Natural killer cell (primary cell): Measurements from ENCODE around the gene GALNT10. TPM values are rescaled to one million over a fixed set of nuclear protein-coding genes. Genes with fewer than 3 reads are reported as not detected.

Experiments used
- ATAC-seq, 3 donors: fragments of 150-1000 bp in 2 of 3; fragments of 200-7000 bp in 1 of 3; cut with Tn5 transposase; 1 replicate in 1 of 3; 2 replicates in 2 of 3; pipeline ENCODE4 v1.10.0; 2021; ENCODE audit warnings: mild to moderate bottlenecking in 2 of 3, moderate library complexity in 2 of 3
- DNase-seq, 2 donors: peaks; one replicate each; pipeline versions ENCODE4 v3.0.0 to v3.0.0-alpha.2; 2013 to 2021; ENCODE audit warnings: mixed read lengths in 1 of 2
- H3K27ac ChIP-seq: one replicate; pipeline ENCODE4 v1.5.1; 2013; ENCODE audit warnings: mild to moderate bottlenecking, low read length
- H3K27me3 ChIP-seq: one replicate; pipeline ENCODE4 v1.6.1; 2013; ENCODE audit warnings: low read length; ENCODE audit not compliant: control insufficient read depth, insufficient read depth
- H3K36me3 ChIP-seq: one replicate; pipeline ENCODE4 v1.6.1; 2013; ENCODE audit warnings: low read length; ENCODE audit not compliant: control insufficient read depth, insufficient read depth
- H3K4me1 ChIP-seq: one replicate; pipeline ENCODE4 v1.6.1; 2013; ENCODE audit warnings: low read length; ENCODE audit not compliant: control insufficient read depth, insufficient read depth
- H3K4me3 ChIP-seq: one replicate; pipeline ENCODE4 v1.5.1; 2013; ENCODE audit warnings: low read length
- H3K9me3 ChIP-seq: one replicate; pipeline ENCODE4 v1.6.1; 2013; ENCODE audit warnings: low read length; ENCODE audit not compliant: control insufficient read depth, insufficient read depth
- H3K27ac Mint-ChIP-seq, 2 donors: one replicate each; pipeline ENCODE4 v1.8.0; 2022; ENCODE audit warnings: mild to moderate bottlenecking in 2 of 2, mixed read lengths in 2 of 2, moderate library complexity in 1 of 2
- H3K27me3 Mint-ChIP-seq, 2 donors: one replicate each; pipeline ENCODE4 v1.8.0; 2022; ENCODE audit warnings: low read depth in 2 of 2, mixed read lengths in 2 of 2
- H3K36me3 Mint-ChIP-seq: one replicate; pipeline ENCODE4 v1.8.0; 2022; ENCODE audit warnings: mixed read lengths
- H3K4me1 Mint-ChIP-seq, 2 donors: one replicate each; pipeline ENCODE4 v1.8.0; 2022; ENCODE audit warnings: mixed read lengths in 2 of 2
- H3K4me3 Mint-ChIP-seq: one replicate; pipeline ENCODE4 v1.8.0; 2022; ENCODE audit warnings: mild to moderate bottlenecking, moderate library complexity, mixed read lengths
- H3K9me3 Mint-ChIP-seq, 2 donors: one replicate each; pipeline ENCODE4 v1.8.0; 2022; ENCODE audit warnings: mixed read lengths in 2 of 2
- CTCF ChIP-seq: fragments of 200-600 bp; IDR thresholded peaks from one replicate; pipeline ENCODE4 v1.8.0; 2022; ENCODE audit warnings: antibody characterized with exemption
- WGBS: methylation state at CpG from one replicate; pipeline ENCODE4 v1.1.7; 2013; ENCODE audit warnings: missing lambda C conversion rate; ENCODE audit not compliant: insufficient coverage; 5-methylcytosine and 5-hydroxymethylcytosine counted together
- intact Hi-C: fragments of 100-400 bp; cut with micrococcal nuclease; formaldehyde crosslinking; loops from one replicate; pipeline ENCODE4 v1.14.2; 2022
- total RNA-seq, 4 donors: library from RNA; stranded (reverse); fragments of 120-200 nt in 1 of 4; gene quantifications; one replicate each; pipeline versions ENCODE4 v1.2.3 to v1.2.4, GENCODE V29; 2013 to 2022

GALNT10 gene
- total RNA-seq, 3 donors from 2014 or later (not counting 1 experiment from before 2014, with no cell fraction given), result 77.0 to 92.6 (median 77.6) TPM

- DNase-seq (no peak), ATAC-seq (no peak)
- peaks cover 3% of the 10 kb centered on the region for H3K36me3 ChIP-seq
- TF ChIP-seq CTCF, result no peak
- H3K9me3 ChIP-seq, result no peaks in the 10 kb centered on the region
- no peak overlapping the region for H3K27ac Mint-ChIP-seq
- H3K27ac ChIP-seq, result no peak overlapping the region
- H3K4me1 Mint-ChIP-seq, result peaks cover 71 to 77% of the 10 kb centered on the region in 2 donors
- H3K4me1 ChIP-seq, result peaks cover 51% of the 10 kb centered on the region
- H3K9me3 Mint-ChIP-seq, result no peaks in the 10 kb centered on the region
- H3K36me3 Mint-ChIP-seq, result peaks cover 5% of the 10 kb centered on the region
- intact Hi-C loops, result loop anchor here (5.0 to 10.0 kb wide), 3 partner anchors 191 to 664 kb away; partner anchors contain the start of genes CNOT8 and SAP30L
- no peak overlapping the region for H3K4me3 Mint-ChIP-seq
- no peak overlapping the region for H3K4me3 ChIP-seq
- H3K27me3 ChIP-seq, result no peaks in the 10 kb centered on the region
- H3K27me3 Mint-ChIP-seq, result no peaks in the 10 kb centered on the region
- WGBS, result no CpG with 5 or more reads among the region's 1 CpG
These were observed 3.2 kb downstream of the GALNT10 start for GRCh38 chr5:154193701-154194121.

GRCh38 chr5:154194345-154195329 lies 4.1 kb downstream of the GALNT10 start:
- H3K27ac ChIP-seq, result no peak overlapping the region
- no peak for ATAC-seq
- H3K27me3 ChIP-seq, result no peaks in the 10 kb centered on the region
- Mint-ChIP-seq H3K27ac (peak overlapping the region in 1 of 2 donors; percentile 14), H3K4me1 (peaks cover 71 to 77% of the 10 kb centered on the region in 2 donors), H3K27me3 (no peaks in the 10 kb centered on the region), H3K36me3 (peaks cover 5% of the 10 kb centered on the region), H3K4me3 (no peak overlapping the region), H3K9me3 (no peaks in the 10 kb centered on the region)
- H3K36me3 ChIP-seq, result peaks cover 6% of the 10 kb centered on the region
- WGBS, result 89% methylated on average over 6 of the region's 8 CpGs
- no peak for TF ChIP-seq CTCF
- DNase-seq, result no peak
- no peaks in the 10 kb centered on the region for H3K9me3 ChIP-seq
- H3K4me1 ChIP-seq, result peaks cover 52% of the 10 kb centered on the region
- H3K4me3 ChIP-seq, result no peak overlapping the region
- intact Hi-C loops, result loop anchor here (5.0 to 10.0 kb wide), 4 partner anchors 43 to 663 kb away; partner anchors contain the start of genes CNOT8 and SAP30L

GRCh38 chr5:154196281-154196680 lies 5.7 kb downstream of the GALNT10 start:
- no peak overlapping the region for H3K27ac ChIP-seq

More at GRCh38 chr5:154196281-154196680, 5.7 kb downstream of the GALNT10 start:
- Histone ChIP-seq H3K4me3 (no peak overlapping the region), H3K36me3 (peaks cover 8% of the 10 kb centered on the region), H3K9me3 (no peaks in the 10 kb centered on the region), H3K27me3 (no peaks in the 10 kb centered on the region), H3K4me1 (peaks cover 52% of the 10 kb centered on the region)
- no peaks in the 10 kb centered on the region for H3K27me3 Mint-ChIP-seq
- peak overlapping the region; percentile 2 for H3K4me3 Mint-ChIP-seq
- WGBS, result 45% methylated on average over 1 of the region's 1 CpG
- H3K36me3 Mint-ChIP-seq, result peaks cover 5% of the 10 kb centered on the region
- peak overlapping the region; percentile 86 to 99 for H3K27ac Mint-ChIP-seq
- ATAC-seq, result no peak
- H3K9me3 Mint-ChIP-seq, result no peaks in the 10 kb centered on the region
- no peak for TF ChIP-seq CTCF
- H3K4me1 Mint-ChIP-seq, result peaks cover 73 to 74% of the 10 kb centered on the region in 2 donors
- DNase-seq, result no peak
- intact Hi-C loops, result loop anchor here (5.0 to 10.0 kb wide), 3 partner anchors 41 to 249 kb away; partner anchors contain the start of gene SAP30L
